Suprapubic skin (tissue), 4 donors: ENCODE measurements around the gene IRAG1. TPM values are rescaled to one million over a fixed set of nuclear protein-coding genes. Genes with fewer than 3 reads are reported as not detected.
A peak's percentile ranks its signal among the peaks of the same experiment; 100 is the strongest.

Experiments
- DNase-seq, 2 donors: peaks; one replicate each; pipeline ENCODE4 v3.0.0-alpha.2; 2019; ENCODE audit warnings: low spot score in 2 of 2
- H3K27ac ChIP-seq: fragments of 200-600 bp; sonication (generic); one replicate; pipeline ENCODE4 v1.5.1; 2019
- H3K27me3 ChIP-seq: fragments of 200-600 bp; sonication (generic); one replicate; pipeline ENCODE4 v1.5.1; 2019
- H3K36me3 ChIP-seq: fragments of 200-600 bp; sonication (generic); one replicate; pipeline ENCODE4 v1.5.1; 2019
- H3K4me1 ChIP-seq: fragments of 200-600 bp; sonication (generic); one replicate; pipeline ENCODE4 v1.5.1; 2019
- H3K4me3 ChIP-seq: fragments of 200-600 bp; sonication (generic); one replicate; pipeline ENCODE4 v1.5.1; 2019; ENCODE audit warnings: mild to moderate bottlenecking
- H3K9me3 ChIP-seq: fragments of 200-600 bp; sonication (generic); one replicate; pipeline ENCODE4 v1.5.1; 2019
- EP300 ChIP-seq: sonication (generic); formaldehyde crosslinking; IDR thresholded peaks from one replicate; pipeline ENCODE4 v1.6.1; 2017; ENCODE audit warnings: antibody characterized with exemption
- POLR2A ChIP-seq, 2 donors: fragments of 450-650 bp; IDR thresholded peaks; one replicate each; pipeline ENCODE4 v1.6.1; 2017; ENCODE audit warnings: antibody characterized with exemption in 2 of 2, mild to moderate bottlenecking in 2 of 2, moderate library complexity in 2 of 2
- POLR2AphosphoS5 ChIP-seq, 3 donors: sonication (generic); formaldehyde crosslinking; IDR thresholded peaks; one replicate each; pipeline ENCODE4 v1.6.1; 2017; ENCODE audit warnings: antibody characterized with exemption in 3 of 3
- WGBS: methylation state at CpG from one replicate; pipeline ENCODE4 v1.1.5; 2018; 5-methylcytosine and 5-hydroxymethylcytosine counted together
- total RNA-seq, 4 donors: library from RNA; depleted of rRNA; stranded (reverse); fragments of >200 nt; gene quantifications; one replicate each; pipeline ENCODE4 v1.1.0, GENCODE V29; 2016
- TF ChIP-seq, protein P1 (sequence below), 2 donors: fragments of 200-600 bp in 1 of 2; fragments of 450-650 bp in 1 of 2; sonication (generic) in 1 of 2; IDR thresholded peaks; one replicate each; pipeline ENCODE4 v1.5.1; 2016 to 2019; ENCODE audit warnings: antibody characterized with exemption in 2 of 2, mild to moderate bottlenecking in 1 of 2, moderate library complexity in 1 of 2

IRAG1 gene
- total RNA-seq, 4 donors from 2014 or later = 2.9 to 4.6 (median 4.2) TPM

DNA sequence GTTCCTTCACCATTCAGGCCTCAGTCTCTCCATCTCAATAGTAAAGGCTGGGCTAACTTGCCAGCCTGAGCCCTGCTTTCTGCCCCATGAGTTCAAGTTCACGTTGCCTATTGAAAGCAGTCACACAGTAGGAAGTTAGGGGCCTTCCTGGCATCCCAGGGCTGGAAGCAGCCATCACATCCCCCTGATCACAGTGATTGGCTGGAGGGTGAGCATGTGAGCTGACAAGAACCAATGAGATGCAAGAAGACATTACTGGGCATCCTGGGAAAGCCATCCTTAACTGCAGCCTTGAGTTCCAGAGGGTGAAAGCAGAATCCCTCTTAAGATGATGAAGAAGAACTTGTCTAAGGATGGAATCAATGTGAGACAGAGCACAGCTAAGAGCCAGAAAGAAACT, 29.1 kb downstream of the IRAG1 start:
- no peak overlapping the region for H3K27ac ChIP-seq
- 83% methylated on average over 1 of the region's 1 CpG for WGBS
- DNase-seq = no peak
- no peak overlapping the region for H3K4me3 ChIP-seq
- peaks cover 24% of the 10 kb centered on the region for H3K4me1 ChIP-seq
- no peaks in the 10 kb centered on the region for H3K9me3 ChIP-seq
- no peaks in the 10 kb centered on the region for H3K36me3 ChIP-seq
- TF ChIP-seq POLR2A (IDR thresholded peaks at IDR 0.05) = no peak
- TF ChIP-seq EP300 = no peak
- TF ChIP-seq, protein P1, sequence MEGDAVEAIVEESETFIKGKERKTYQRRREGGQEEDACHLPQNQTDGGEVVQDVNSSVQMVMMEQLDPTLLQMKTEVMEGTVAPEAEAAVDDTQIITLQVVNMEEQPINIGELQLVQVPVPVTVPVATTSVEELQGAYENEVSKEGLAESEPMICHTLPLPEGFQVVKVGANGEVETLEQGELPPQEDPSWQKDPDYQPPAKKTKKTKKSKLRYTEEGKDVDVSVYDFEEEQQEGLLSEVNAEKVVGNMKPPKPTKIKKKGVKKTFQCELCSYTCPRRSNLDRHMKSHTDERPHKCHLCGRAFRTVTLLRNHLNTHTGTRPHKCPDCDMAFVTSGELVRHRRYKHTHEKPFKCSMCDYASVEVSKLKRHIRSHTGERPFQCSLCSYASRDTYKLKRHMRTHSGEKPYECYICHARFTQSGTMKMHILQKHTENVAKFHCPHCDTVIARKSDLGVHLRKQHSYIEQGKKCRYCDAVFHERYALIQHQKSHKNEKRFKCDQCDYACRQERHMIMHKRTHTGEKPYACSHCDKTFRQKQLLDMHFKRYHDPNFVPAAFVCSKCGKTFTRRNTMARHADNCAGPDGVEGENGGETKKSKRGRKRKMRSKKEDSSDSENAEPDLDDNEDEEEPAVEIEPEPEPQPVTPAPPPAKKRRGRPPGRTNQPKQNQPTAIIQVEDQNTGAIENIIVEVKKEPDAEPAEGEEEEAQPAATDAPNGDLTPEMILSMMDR (IDR thresholded peaks at IDR 0.05) = no peak
- no peaks in the 10 kb centered on the region for H3K27me3 ChIP-seq

DNA sequence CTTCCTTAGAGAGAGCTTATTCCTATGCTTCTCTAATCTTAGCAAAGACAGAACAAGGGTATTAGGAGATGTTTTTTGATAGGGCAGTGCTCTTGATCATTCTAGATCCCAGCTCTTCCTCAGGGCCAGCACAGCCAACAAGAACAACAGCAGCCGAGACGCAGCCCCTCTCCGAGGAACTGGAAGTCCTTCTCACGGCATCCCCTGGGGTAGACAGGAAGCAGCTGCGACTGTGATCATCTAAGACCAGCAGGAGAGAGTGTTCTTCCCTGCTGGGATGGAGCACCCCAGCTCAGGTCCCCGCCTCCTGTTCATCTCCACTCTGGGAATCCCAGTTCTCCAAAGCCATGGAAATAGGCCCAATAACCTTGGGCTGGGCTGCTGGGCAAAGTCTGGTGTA, 29.6 kb downstream of the IRAG1 start:
- WGBS = 79% methylated on average over 6 of the region's 6 CpGs
- Histone ChIP-seq H3K27me3 (no peaks in the 10 kb centered on the region), H3K27ac (no peak overlapping the region), H3K9me3 (no peaks in the 10 kb centered on the region), H3K36me3 (no peaks in the 10 kb centered on the region), H3K4me1 (peaks cover 29% of the 10 kb centered on the region), H3K4me3 (no peak overlapping the region)
- TF ChIP-seq POLR2A (IDR thresholded peaks at IDR 0.05) = no peak
- TF ChIP-seq, protein P1 (IDR thresholded peaks at IDR 0.05) = no peak
- no peak for TF ChIP-seq EP300
- DNase-seq = no peak

DNA sequence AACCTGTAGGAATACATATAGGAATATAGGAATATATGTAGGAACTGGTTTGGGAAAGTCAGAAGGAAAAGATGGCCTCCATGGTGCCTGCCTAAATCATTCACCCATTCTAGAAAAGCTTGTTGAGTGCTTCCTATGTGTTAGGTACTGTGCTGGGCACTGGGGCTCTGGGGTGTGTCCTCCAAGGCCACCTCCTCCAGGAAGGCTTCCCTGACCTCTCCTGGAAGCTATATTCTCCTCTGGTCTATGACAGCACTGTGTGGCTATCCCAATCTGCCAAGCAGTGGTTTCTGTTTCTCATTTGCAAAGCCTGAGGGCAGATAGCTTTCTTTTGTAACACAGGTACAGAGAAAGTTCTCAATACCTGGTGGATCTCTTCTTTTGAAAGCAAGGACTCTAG, 30.2 kb downstream of the IRAG1 start:
- Histone ChIP-seq H3K4me3 (no peak overlapping the region), H3K27ac (no peak overlapping the region), H3K9me3 (no peaks in the 10 kb centered on the region), H3K27me3 (no peaks in the 10 kb centered on the region), H3K36me3 (no peaks in the 10 kb centered on the region), H3K4me1 (peaks cover 32% of the 10 kb centered on the region)
- DNase-seq = no peak
- TF ChIP-seq EP300 (no peak), POLR2A (IDR thresholded peaks at IDR 0.05) (no peak), POLR2AphosphoS5 (IDR thresholded peaks at IDR 0.05) (no peak)
- TF ChIP-seq, protein P1 (IDR thresholded peaks at IDR 0.05) = no peak

DNA sequence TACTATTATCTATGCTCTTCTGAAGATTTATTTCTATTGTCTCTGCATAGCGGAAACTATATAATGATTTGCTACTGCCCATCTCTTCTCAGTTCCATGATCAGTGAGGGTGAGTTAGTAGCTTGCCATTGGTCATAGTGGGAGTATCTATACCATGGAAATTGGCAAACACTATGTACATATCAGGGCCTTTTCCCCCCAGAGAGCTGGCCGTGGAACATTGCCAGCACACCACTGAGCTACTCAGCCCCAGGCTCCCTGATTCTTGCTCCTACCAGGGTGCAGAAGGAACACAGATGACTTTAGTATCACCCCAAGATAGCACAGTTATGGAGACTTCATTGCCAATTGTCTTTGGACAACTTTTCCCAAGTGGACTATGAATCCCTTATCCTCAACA, 33.2 kb downstream of the IRAG1 start:
- WGBS = 81% methylated on average over 2 of the region's 2 CpGs
- peaks cover 46% of the 10 kb centered on the region for H3K4me1 ChIP-seq
- H3K4me3 ChIP-seq = no peak overlapping the region
- no peaks in the 10 kb centered on the region for H3K9me3 ChIP-seq
- TF ChIP-seq EP300 = no peak
- no peak for TF ChIP-seq POLR2AphosphoS5 (IDR thresholded peaks at IDR 0.05)
- TF ChIP-seq, protein P1 (IDR thresholded peaks at IDR 0.05) = no peak
- no peak for TF ChIP-seq POLR2A (IDR thresholded peaks at IDR 0.05)
- no peaks in the 10 kb centered on the region for H3K36me3 ChIP-seq
- peak overlapping the region; percentile 85 for H3K27ac ChIP-seq
- DNase-seq = no peak
- H3K27me3 ChIP-seq = no peaks in the 10 kb centered on the region

- Histone ChIP-seq H3K36me3 (no peaks in the 10 kb centered on the region), H3K4me3 (no peak overlapping the region), H3K27me3 (no peaks in the 10 kb centered on the region), H3K27ac (peak overlapping the region; percentile 85), H3K9me3 (no peaks in the 10 kb centered on the region), H3K4me1 (peaks cover 54% of the 10 kb centered on the region)
- 37% methylated on average over 13 of the region's 13 CpGs for WGBS
- peak in 1 of 2 donors; percentile 78 for DNase-seq
- peak in 2 of 3 donors; percentile 76 to 79 for TF ChIP-seq POLR2AphosphoS5 (IDR thresholded peaks at IDR 0.05)
- TF ChIP-seq POLR2A (IDR thresholded peaks at IDR 0.05) = no peak
- TF ChIP-seq, protein P1 (IDR thresholded peaks at IDR 0.05) = no peak
- TF ChIP-seq EP300 = no peak
Observed at GRCh38 chr11:10659339-10660216, 34.0 kb downstream of the IRAG1 start.
